H1 (cell line): ENCODE results near the gene EXOG. TPM values are rescaled to one million over a fixed set of nuclear protein-coding genes. Genes with fewer than 3 reads are reported as not detected.

Experiments used
- CTCF ChIA-PET: fragments of 300-600 bp; sonication (Branson Sonifier 250); formaldehyde crosslinking; loops from one replicate; lab custom pipeline; 2021; ENCODE audit not compliant: partially characterized antibody; lab: Charles Lee
- POLR2A ChIA-PET: fragments of 300-600 bp; sonication (Branson Sonifier 250); formaldehyde crosslinking; loops from one replicate; lab custom pipeline; 2021; ENCODE audit warnings: inconsistent platforms; ENCODE audit not compliant: partially characterized antibody; lab: Charles Lee
- DNase-seq, 2 experiments: peaks; one replicate each; pipeline versions ENCODE4 v3.0.0 to v3.0.0-alpha.2; 2010 to 2022; ENCODE audit warnings: low spot score in 2 of 2, low read depth in 1 of 2, mixed read lengths in 1 of 2
- FAIRE-seq: peaks from 2 replicates; lab custom pipeline; 2011; peaks lifted over from hg19 to GRCh38; lab: Jason Lieb, UNC
- H2AFZ ChIP-seq: 2 replicates; pipeline ENCODE4 v1.8.1; 2012; ENCODE audit warnings: low read length, inconsistent platforms
- H2AK5ac ChIP-seq: 2 replicates; pipeline ENCODE4 v1.6.1; 2013; ENCODE audit warnings: low read depth, low read length
- H2BK120ac ChIP-seq: replicated peaks from 2 replicates; pipeline ENCODE3; 2013; ENCODE audit warnings: low read depth, low read length, inconsistent platforms
- H2BK12ac ChIP-seq: 2 replicates; pipeline ENCODE4 v1.6.1; 2013; ENCODE audit warnings: low read depth, low read length
- H2BK15ac ChIP-seq: 2 replicates; pipeline ENCODE4 v1.6.1; 2013; ENCODE audit warnings: low read length
- H2BK20ac ChIP-seq: 2 replicates; pipeline ENCODE4 v1.6.1; 2013; ENCODE audit warnings: low read length
- H2BK5ac ChIP-seq: 2 replicates; pipeline ENCODE4 v1.6.1; 2013; ENCODE audit warnings: low read depth, low read length
- H3K14ac ChIP-seq: 2 replicates; pipeline ENCODE4 v1.6.1; 2013; ENCODE audit warnings: inconsistent platforms; ENCODE audit not compliant: insufficient read length
- H3K18ac ChIP-seq: 2 replicates; pipeline ENCODE4 v1.6.1; 2013; ENCODE audit warnings: low read length; ENCODE audit errors: extremely low read depth
- H3K23ac ChIP-seq: 2 replicates; pipeline ENCODE4 v1.6.1; 2013; ENCODE audit warnings: inconsistent platforms; ENCODE audit not compliant: insufficient read length
- H3K23me2 ChIP-seq: 2 replicates; pipeline ENCODE4 v1.6.1; 2013; ENCODE audit warnings: low read depth, low read length
- H3K27ac ChIP-seq: 2 replicates; pipeline ENCODE4 v1.6.1; 2011; ENCODE audit warnings: low read depth, low read length, inconsistent platforms
- H3K27me3 ChIP-seq, 4 experiments: replicated peaks in 1 of 4; 1 replicate in 1 of 4; 2 replicates in 3 of 4; pipeline versions ENCODE4 v1.6.1 to v1.8.1; 2011 to 2013; ENCODE audit warnings: low read length in 3 of 4, mild to moderate bottlenecking in 3 of 4, inconsistent platforms in 2 of 4, mixed read lengths in 2 of 4, moderate library complexity in 1 of 4; ENCODE audit not compliant: control insufficient read depth in 3 of 4, insufficient read depth in 3 of 4; ENCODE audit errors: extremely low read depth in 1 of 4
- H3K36me3 ChIP-seq, 4 experiments: 2 replicates each; pipeline versions ENCODE4 v1.6.1 to v1.8.1; 2011 to 2013; ENCODE audit warnings: mild to moderate bottlenecking in 4 of 4, low read length in 3 of 4, moderate library complexity in 2 of 4, control low read depth in 1 of 4, inconsistent platforms in 1 of 4; ENCODE audit not compliant: insufficient read depth in 4 of 4, control insufficient read depth in 2 of 4
- H3K4ac ChIP-seq: replicated peaks from 2 replicates; pipeline ENCODE3; 2013; ENCODE audit warnings: low read length, low read depth, mixed read lengths, inconsistent platforms; ENCODE audit not compliant: insufficient read length
- H3K4me1 ChIP-seq, 4 experiments: replicated peaks in 1 of 4; 1 replicate in 1 of 4; 2 replicates in 3 of 4; pipeline versions ENCODE4 v1.6.1 to v1.8.1; 2011 to 2013; ENCODE audit warnings: low read length in 3 of 4, inconsistent platforms in 2 of 4, mixed read lengths in 1 of 4; ENCODE audit not compliant: insufficient read depth in 4 of 4, control insufficient read depth in 3 of 4
- H3K4me2 ChIP-seq, 2 experiments: 2 replicates each; pipeline versions ENCODE4 v1.6.1 to v1.8.1; 2011 to 2013; ENCODE audit warnings: low read depth in 2 of 2, low read length in 2 of 2, control low read depth in 1 of 2, inconsistent platforms in 1 of 2, mild to moderate bottlenecking in 1 of 2; ENCODE audit not compliant: insufficient read depth in 1 of 2
- H3K4me3 ChIP-seq, 4 experiments: fragments of 200-600, 300-600 bp in 1 of 4; sonication (generic), shearing (Covaris generic), sonication (Bioruptor Twin) in 1 of 4; 2 replicates each; pipeline versions ENCODE4 v1.5.1 to v1.8.1; 2011 to 2016; ENCODE audit warnings: low read length in 4 of 4, low read depth in 3 of 4, control low read depth in 2 of 4, inconsistent platforms in 2 of 4, mild to moderate bottlenecking in 2 of 4, mixed read lengths in 1 of 4, moderate library complexity in 1 of 4; ENCODE audit not compliant: insufficient read depth in 2 of 4; ENCODE audit errors: extremely low read depth in 1 of 4
- H3K56ac ChIP-seq: replicated peaks from 2 replicates; pipeline ENCODE3; 2013; ENCODE audit warnings: low read depth, mild to moderate bottlenecking, mixed read lengths, low read length, inconsistent platforms; ENCODE audit not compliant: insufficient read length
- H3K79me1 ChIP-seq: 2 replicates; pipeline ENCODE4 v1.6.1; 2013; ENCODE audit warnings: low read depth, low read length, control low read depth
- H3K79me2 ChIP-seq, 2 experiments: 2 replicates each; pipeline versions ENCODE4 v1.6.1 to v1.8.1; 2012 to 2013; ENCODE audit warnings: low read length in 2 of 2, mild to moderate bottlenecking in 2 of 2, inconsistent platforms in 1 of 2; ENCODE audit not compliant: insufficient read depth in 2 of 2, control insufficient read depth in 1 of 2
- H3K9ac ChIP-seq, 4 experiments: replicated peaks in 1 of 4; 1 replicate in 1 of 4; 2 replicates in 3 of 4; pipeline versions ENCODE4 v1.6.1 to v1.8.1; 2011 to 2013; ENCODE audit warnings: low read depth in 3 of 4, low read length in 3 of 4, control low read depth in 2 of 4, mild to moderate bottlenecking in 2 of 4, moderate library complexity in 2 of 4, inconsistent platforms in 1 of 4; ENCODE audit errors: extremely low read depth in 1 of 4
- H3K9me3 ChIP-seq, 2 experiments: 2 replicates each; pipeline versions ENCODE4 v1.6.1 to v1.8.1; 2012 to 2013; ENCODE audit warnings: mild to moderate bottlenecking in 2 of 2, moderate library complexity in 2 of 2, control low read depth in 1 of 2, inconsistent platforms in 1 of 2, low read depth in 1 of 2, low read length in 1 of 2, mixed read lengths in 1 of 2; ENCODE audit not compliant: insufficient read depth in 2 of 2
- H4K20me1 ChIP-seq, 2 experiments: replicated peaks in 1 of 2; 2 replicates each; pipeline versions ENCODE3 to v1.8.1; 2011 to 2013; ENCODE audit warnings: inconsistent platforms in 2 of 2, low read length in 2 of 2, mild to moderate bottlenecking in 1 of 2; ENCODE audit not compliant: insufficient read depth in 2 of 2, control insufficient read depth in 1 of 2
- H4K5ac ChIP-seq: 2 replicates; pipeline ENCODE4 v1.6.1; 2013; ENCODE audit warnings: low read length, low read depth, mixed read lengths, inconsistent platforms; ENCODE audit not compliant: insufficient read length
- H4K8ac ChIP-seq: 2 replicates; pipeline ENCODE4 v1.8.0; 2013; ENCODE audit warnings: mild to moderate bottlenecking, moderate library complexity, low read length, inconsistent platforms; ENCODE audit not compliant: insufficient read depth; ENCODE audit errors: extremely low read depth
- H4K91ac ChIP-seq: replicated peaks from 2 replicates; pipeline ENCODE3; 2013; ENCODE audit warnings: low read length, mixed read lengths, inconsistent platforms; ENCODE audit not compliant: insufficient read length
- EGR1 ChIP-seq: IDR thresholded peaks from 2 replicates; pipeline ENCODE4 v1.6.1; 2011; ENCODE audit warnings: low read depth, low read length, borderline replicate concordance
- HDAC2 ChIP-seq, 2 experiments: fragments of 300-600 bp in 1 of 2; sonication (generic) in 1 of 2; IDR thresholded peaks; 2 replicates each; pipeline ENCODE4 v1.6.1; 2011 to 2012; ENCODE audit warnings: low read depth in 2 of 2, low read length in 2 of 2, mild to moderate bottlenecking in 2 of 2, moderate library complexity in 2 of 2, borderline replicate concordance in 1 of 2, inconsistent platforms in 1 of 2
- JUND ChIP-seq: IDR thresholded peaks from 2 replicates; pipeline ENCODE4 v1.6.1; 2011; ENCODE audit warnings: mild to moderate bottlenecking, improper control_type of control experiment, low read length
- RAD21 ChIP-seq, 2 experiments: IDR thresholded peaks in 1 of 2; conservative IDR thresholded peaks in 1 of 2; 2 replicates each; pipeline ENCODE4 v1.6.1; 2011; ENCODE audit warnings: low read depth in 2 of 2, low read length in 2 of 2, improper control_type of control experiment in 1 of 2, inconsistent platforms in 1 of 2, mild to moderate bottlenecking in 1 of 2, moderate library complexity in 1 of 2
- RFX5 ChIP-seq: IDR thresholded peaks from 2 replicates; pipeline ENCODE4 v1.6.1; 2011; ENCODE audit warnings: low read depth, low read length, improper control_type of control experiment, borderline replicate concordance
- RNF2 ChIP-seq: fragments of 200-900, 300-1000 bp; sonication (generic); IDR thresholded peaks from 2 replicates; pipeline ENCODE4 v1.7.1; 2016; ENCODE audit warnings: borderline replicate concordance, low read depth, mild to moderate bottlenecking, antibody characterized with exemption, low read length; ENCODE audit not compliant: poor library complexity, severe bottlenecking; ENCODE audit errors: missing control alignments
- SIN3A ChIP-seq, 2 experiments: IDR thresholded peaks in 1 of 2; conservative IDR thresholded peaks in 1 of 2; 2 replicates each; pipeline ENCODE4 v1.6.1; 2011 to 2012; ENCODE audit warnings: low read length in 2 of 2, improper control_type of control experiment in 1 of 2, low read depth in 1 of 2, mild to moderate bottlenecking in 1 of 2
- SIRT6 ChIP-seq: IDR thresholded peaks from one replicate; pipeline ENCODE4 v1.7.1; 2012; ENCODE audit warnings: low read length, inconsistent platforms
- SP1 ChIP-seq: IDR thresholded peaks from 2 replicates; pipeline ENCODE4 v1.6.1; 2011; ENCODE audit warnings: low read depth, low read length
- WGBS, 2 experiments: shearing (Covaris generic) in 1 of 2; methylation state at CpG; one replicate each; pipeline versions ENCODE4 v1.1.6 to v1.1.7; 2013 to 2015; ENCODE audit warnings: low lambda C conversion rate in 2 of 2, mixed read lengths in 2 of 2, inconsistent platforms in 1 of 2, low coverage in 1 of 2, missing lambda C conversion rate in 1 of 2; ENCODE audit not compliant: insufficient replicate concordance in 2 of 2, insufficient coverage in 1 of 2, insufficient read length in 1 of 2; ENCODE audit errors: extremely low coverage in 1 of 2, missing lambda C conversion rate in 1 of 2; 5-methylcytosine and 5-hydroxymethylcytosine counted together
- polyA plus RNA-seq, 7 experiments: library from polyadenylated mRNA; depleted of rRNA in 3 of 7; stranded (reverse) in 5 of 7; unstranded in 2 of 7; fragments of >200 nt in 5 of 7; fragments of 200-250 nt in 2 of 7; gene quantifications; 1 replicate in 5 of 7; 2 replicates in 1 of 7; 4 replicates in 1 of 7; pipeline versions ENCODE4 v1.2.1 to v1.2.3, GENCODE V29; 2011 to 2013; ENCODE audit warnings: missing spikeins in 2 of 7, mixed read lengths in 2 of 7
- total RNA-seq: library from RNA; stranded (reverse); fragmentation: NEBNext Ultra II Directional; extraction: Animal tissue kit (Norgen Biotek cat#: 25700); gene quantifications from 2 replicates; pipeline ENCODE4 v1.2.1, GENCODE V29; 2021
- TF ChIP-seq, protein P1 (sequence below): IDR thresholded peaks from 2 replicates; pipeline ENCODE4 v1.6.1; 2012; ENCODE audit warnings: inconsistent platforms
- TF ChIP-seq, protein P2 (sequence below): IDR thresholded peaks from 2 replicates; pipeline ENCODE4 v1.6.1; 2011; ENCODE audit warnings: low read depth, mild to moderate bottlenecking, low read length; ENCODE audit not compliant: insufficient read depth

EXOG gene
- total and polyA plus RNA-seq, 2 of the 8 experiments (the other 6 are each of a cell fraction or from before 2014, with no cell fraction given) = 7.2 to 12.9 TPM

DNA sequence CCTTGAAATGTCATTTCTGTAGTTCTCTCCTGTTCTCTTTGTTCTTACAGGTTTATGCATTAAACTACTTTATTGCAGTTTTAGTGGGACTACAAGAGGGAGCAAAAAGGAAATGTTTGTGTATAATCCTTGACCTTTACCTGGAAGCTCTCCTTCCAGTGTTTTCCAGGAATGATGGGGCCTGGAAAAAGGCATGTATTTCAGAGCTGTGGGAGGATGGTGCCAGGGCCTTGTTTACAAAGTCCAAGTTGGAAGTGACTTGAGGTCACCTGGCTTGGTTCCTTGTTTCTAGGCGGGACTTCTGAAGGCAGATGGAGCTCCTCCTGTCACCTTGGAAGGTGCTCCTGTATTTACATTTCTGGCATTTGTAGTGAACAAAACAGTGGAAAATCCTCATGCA lies 27.4 kb upstream of the EXOG start:
- Histone ChIP-seq H3K27ac (no peak overlapping the region), H2BK15ac (no peak overlapping the region), H4K20me1 (peaks cover 3 to 11% of the 10 kb centered on the region in 2 experiments), H4K8ac (no peak overlapping the region), H3K4me1 (peaks cover 0 to 4% (median 2%) of the 10 kb centered on the region in 4 experiments; a peak in 3 of 7 replicates), H2BK20ac (no peak overlapping the region), H3K4ac (no peak overlapping the region), H3K23ac (no peak overlapping the region), H2BK120ac (no peak overlapping the region), H3K56ac (no peak overlapping the region), H3K27me3 (no peaks in the 10 kb centered on the region), H3K14ac (no peak overlapping the region), H2AK5ac (no peak overlapping the region), H3K23me2 (no peaks in the 10 kb centered on the region; the same call in 1 of the 2 replicates), H3K79me2 (peaks cover 29 to 98% of the 10 kb centered on the region in 2 experiments), H3K9me3 (peaks cover 11% of the 10 kb centered on the region in 2 experiments; a peak in 3 of 4 replicates), H2BK12ac (no peak overlapping the region), H3K4me3 (no peak overlapping the region), H2AFZ (no peak overlapping the region), H3K79me1 (peaks cover 17% of the 10 kb centered on the region), H4K91ac (no peak overlapping the region), H3K4me2 (no peak overlapping the region), H3K18ac (no peak overlapping the region), H3K36me3 (peaks cover 0 to 3% (median 0%) of the 10 kb centered on the region in 4 experiments; a peak in 1 of 8 replicates), H4K5ac (no peak overlapping the region), H3K9ac (no peak overlapping the region), H2BK5ac (no peak overlapping the region)
- POLR2A ChIA-PET = interaction anchor here (1.8 kb wide), 1 partner anchor 332 kb away, joined by 3 read pairs; the partner anchor contains the start of gene ACAA1
- CTCF ChIA-PET = interaction anchor here (0.8 to 6.6 kb wide), 3 partner anchors 13 to 159 kb away, joined by 3 to 41 read pairs (median 3); partner anchors contain the start of gene EXOG
- DNase-seq (no peak), FAIRE-seq (no peak)
- WGBS, 2 experiments = 100% methylated on average over 1 of the region's 1 CpG; no CpG with 5 or more reads in 1 of the 2 experiments
- TF ChIP-seq, protein P1, sequence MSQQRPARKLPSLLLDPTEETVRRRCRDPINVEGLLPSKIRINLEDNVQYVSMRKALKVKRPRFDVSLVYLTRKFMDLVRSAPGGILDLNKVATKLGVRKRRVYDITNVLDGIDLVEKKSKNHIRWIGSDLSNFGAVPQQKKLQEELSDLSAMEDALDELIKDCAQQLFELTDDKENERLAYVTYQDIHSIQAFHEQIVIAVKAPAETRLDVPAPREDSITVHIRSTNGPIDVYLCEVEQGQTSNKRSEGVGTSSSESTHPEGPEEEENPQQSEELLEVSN = no peak
- no peak for TF ChIP-seq RFX5
- no peak for TF ChIP-seq JUND
- TF ChIP-seq EGR1 = no peak
- no peak for TF ChIP-seq RNF2
- TF ChIP-seq SP1 = no peak
- TF ChIP-seq, protein P2, sequence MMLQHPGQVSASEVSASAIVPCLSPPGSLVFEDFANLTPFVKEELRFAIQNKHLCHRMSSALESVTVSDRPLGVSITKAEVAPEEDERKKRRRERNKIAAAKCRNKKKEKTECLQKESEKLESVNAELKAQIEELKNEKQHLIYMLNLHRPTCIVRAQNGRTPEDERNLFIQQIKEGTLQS = no peak
- no peak for TF ChIP-seq RAD21 (IDR thresholded peaks at IDR 0.05 in 1 of 2, conservative IDR thresholded peaks at IDR 0.05 in 1 of 2; ENCODE audit: low read depth in 2 of 2, low read length in 2 of 2)
- no peak for TF ChIP-seq SIN3A (conservative IDR thresholded peaks at IDR 0.05 in 1 of 2, IDR thresholded peaks at IDR 0.05 in 1 of 2; ENCODE audit: low read depth in 1 of 2, low read length in 2 of 2)
- TF ChIP-seq HDAC2 (IDR thresholded peaks at IDR 0.05; ENCODE audit: borderline replicate concordance in 1 of 2, low read depth in 2 of 2, low read length in 2 of 2) = no peak
- TF ChIP-seq SIRT6 = no peak
